Measurements from ENCODE around the gene COX17. TPM values are rescaled to one million over a fixed set of nuclear protein-coding genes. Genes with fewer than 3 reads are reported as not detected.
A peak's percentile ranks its signal among the peaks of the same experiment; 100 is the strongest.

Gene COX17
- total and polyA plus RNA-seq, 4 experiments from 2014 or later, result 46.1 to 88.2 (median 63.6) TPM

GRCh38 chr3:119644481-119644880 lies 32.7 kb downstream of the COX17 start:
- intact Hi-C loops (cut with micrococcal nuclease), result no loop called here
- DNase-seq, result no peak
- peaks cover 4% of the 10 kb centered on the region for H3K36me3 ChIP-seq (ENCODE audit: insufficient read depth, low read length)
- no peak overlapping the region for H3K4me3 Mint-ChIP-seq
- no peaks in the 10 kb centered on the region for H3K27me3 Mint-ChIP-seq
- ChIA-PET POLR2A (ENCODE audit: partially characterized antibody) (no interaction called here), CTCF (ENCODE audit: partially characterized antibody) (no interaction called here)
- no peak overlapping the region for H3K27ac ChIP-seq (ENCODE audit: low read depth, low read length)
- H3K36me3 Mint-ChIP-seq, result peaks cover 58 to 61% of the 10 kb centered on the region in 2 donors
- no peaks in the 10 kb centered on the region for H3K9me3 ChIP-seq (ENCODE audit: control insufficient read depth in 1 of 2, low read length in 2 of 2)
- H3K27me3 ChIP-seq (ENCODE audit: insufficient read depth, low read length), result no peaks in the 10 kb centered on the region
- H3K4me1 Mint-ChIP-seq, result peaks cover 0 to 3% (median under 1%) of the 10 kb centered on the region in 4 donors
- H3K27ac Mint-ChIP-seq, result no peak overlapping the region
- H3K4me1 ChIP-seq (ENCODE audit: insufficient read depth, low read length), result peaks cover 3% of the 10 kb centered on the region
- H3K9me3 Mint-ChIP-seq, result peaks cover 0 to 2% (median 0%) of the 10 kb centered on the region in 8 donors
- H3K4me3 ChIP-seq (ENCODE audit: low read length in 2 of 2), result no peak overlapping the region

- Histone ChIP-seq H3K9me3 (ENCODE audit: control insufficient read depth in 1 of 2, low read length in 2 of 2) (no peaks in the 10 kb centered on the region), H3K4me3 (ENCODE audit: low read length in 2 of 2) (no peak overlapping the region), H3K4me1 (ENCODE audit: insufficient read depth, low read length) (peaks cover 12% of the 10 kb centered on the region), H3K36me3 (ENCODE audit: insufficient read depth, low read length) (peaks cover 4% of the 10 kb centered on the region), H3K27ac (ENCODE audit: low read depth, low read length) (no peak overlapping the region), H3K27me3 (ENCODE audit: insufficient read depth, low read length) (no peaks in the 10 kb centered on the region)
- H3K27me3 Mint-ChIP-seq, result no peaks in the 10 kb centered on the region
- H3K36me3 Mint-ChIP-seq, result peaks cover 54% of the 10 kb centered on the region in 2 donors
- peaks cover 0 to 2% (median 0%) of the 10 kb centered on the region in 8 donors for H3K9me3 Mint-ChIP-seq
- H3K4me3 Mint-ChIP-seq, result no peak overlapping the region
- CTCF ChIA-PET (ENCODE audit: partially characterized antibody), result interaction anchor here (1.4 kb wide), 1 partner anchor 9 kb away, joined by 4 read pairs; no protein-coding TSS in a partner anchor
- no peak for DNase-seq
- H3K4me1 Mint-ChIP-seq, result peaks cover 4 to 6% (median 6%) of the 10 kb centered on the region in 4 donors
- H3K27ac Mint-ChIP-seq, result no peak overlapping the region
- POLR2A ChIA-PET (ENCODE audit: partially characterized antibody), result no interaction called here
- intact Hi-C loops (cut with micrococcal nuclease), result no loop called here
These were observed 33.7 kb downstream of the COX17 start for GRCh38 chr3:119643528-119643927.

- Histone ChIP-seq H3K36me3 (ENCODE audit: insufficient read depth, low read length) (peaks cover 4% of the 10 kb centered on the region), H3K9me3 (ENCODE audit: control insufficient read depth in 1 of 2, low read length in 2 of 2) (no peaks in the 10 kb centered on the region), H3K4me3 (ENCODE audit: low read length in 2 of 2) (no peak overlapping the region), H3K27ac (ENCODE audit: low read depth, low read length) (no peak overlapping the region), H3K4me1 (ENCODE audit: insufficient read depth, low read length) (peaks cover 16% of the 10 kb centered on the region), H3K27me3 (ENCODE audit: insufficient read depth, low read length) (no peaks in the 10 kb centered on the region)
- H3K27ac Mint-ChIP-seq, result peak overlapping the region in 1 of 7 donors; percentile 16
- H3K4me1 Mint-ChIP-seq, result peaks cover 7 to 12% (median 8%) of the 10 kb centered on the region in 4 donors
- H3K36me3 Mint-ChIP-seq, result peaks cover 48% of the 10 kb centered on the region in 2 donors
- ChIA-PET CTCF (ENCODE audit: partially characterized antibody) (interaction anchor here (1.4 kb wide), 1 partner anchor 8 kb away, joined by 4 read pairs; no protein-coding TSS in a partner anchor), POLR2A (ENCODE audit: partially characterized antibody) (no interaction called here)
- H3K27me3 Mint-ChIP-seq, result no peaks in the 10 kb centered on the region
- intact Hi-C loops (cut with micrococcal nuclease), result no loop called here
- peaks cover 0 to 2% (median 0%) of the 10 kb centered on the region in 8 donors for H3K9me3 Mint-ChIP-seq
- no peak for DNase-seq
- H3K4me3 Mint-ChIP-seq, result no peak overlapping the region
These were observed 34.3 kb downstream of the COX17 start for GRCh38 chr3:119642746-119643473.

DNA sequence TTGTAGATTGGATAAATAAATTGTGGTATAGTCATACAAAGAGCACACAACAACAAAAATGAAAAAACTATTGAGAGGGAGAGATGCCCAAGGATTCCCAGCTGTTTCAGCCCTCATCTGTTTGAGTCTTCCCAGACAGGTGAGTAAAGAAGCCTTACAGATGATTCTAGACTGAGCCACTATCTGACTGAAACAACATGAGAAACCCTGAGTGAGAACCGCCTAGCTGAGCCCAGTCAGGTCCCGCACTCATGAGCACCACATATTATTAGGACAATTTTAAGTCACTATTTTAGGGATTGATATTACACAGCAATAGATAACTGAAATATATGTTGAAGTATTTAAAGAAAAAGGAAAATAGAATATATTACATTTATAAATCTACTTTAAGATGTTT lies 35.8 kb downstream of the COX17 start:
- Mint-ChIP-seq H3K27ac (no peak overlapping the region), H3K4me3 (no peak overlapping the region), H3K27me3 (no peaks in the 10 kb centered on the region), H3K9me3 (peaks cover 0 to 2% (median 0%) of the 10 kb centered on the region in 8 donors), H3K4me1 (peaks cover 8 to 16% (median 11%) of the 10 kb centered on the region in 4 donors), H3K36me3 (peaks cover 34 to 35% of the 10 kb centered on the region in 2 donors)
- intact Hi-C loops (cut with micrococcal nuclease), result no loop called here
- ChIA-PET POLR2A (ENCODE audit: partially characterized antibody) (no interaction called here), CTCF (ENCODE audit: partially characterized antibody) (interaction anchor here (0.6 kb wide), 1 partner anchor 400 kb away, joined by 3 read pairs; no protein-coding TSS in a partner anchor)
- H3K27ac ChIP-seq (ENCODE audit: low read depth, low read length), result no peak overlapping the region
- H3K4me3 ChIP-seq (ENCODE audit: low read length in 2 of 2), result no peak overlapping the region
- H3K36me3 ChIP-seq (ENCODE audit: insufficient read depth, low read length), result peaks cover 4% of the 10 kb centered on the region
- H3K4me1 ChIP-seq (ENCODE audit: insufficient read depth, low read length), result peaks cover 17% of the 10 kb centered on the region
- no peak for DNase-seq
- H3K9me3 ChIP-seq (ENCODE audit: control insufficient read depth in 1 of 2, low read length in 2 of 2), result no peaks in the 10 kb centered on the region
- no peaks in the 10 kb centered on the region for H3K27me3 ChIP-seq (ENCODE audit: insufficient read depth, low read length)

GRCh38 chr3:119639494-119640350 lies 37.5 kb downstream of the COX17 start:
- no peak overlapping the region for H3K4me3 Mint-ChIP-seq
- no peak overlapping the region for H3K27ac ChIP-seq (ENCODE audit: low read depth, low read length)
- peaks cover 17% of the 10 kb centered on the region for H3K4me1 ChIP-seq (ENCODE audit: insufficient read depth, low read length)
- peaks cover 4% of the 10 kb centered on the region for H3K36me3 ChIP-seq (ENCODE audit: insufficient read depth, low read length)
- CTCF ChIA-PET (ENCODE audit: partially characterized antibody), result no interaction called here
- DNase-seq, result no peak
- peaks cover 8 to 16% (median 11%) of the 10 kb centered on the region in 4 donors for H3K4me1 Mint-ChIP-seq
- H3K4me3 ChIP-seq (ENCODE audit: low read length in 2 of 2), result no peak overlapping the region
- POLR2A ChIA-PET (ENCODE audit: partially characterized antibody), result no interaction called here
- H3K9me3 Mint-ChIP-seq, result peaks cover 0 to 2% (median 0%) of the 10 kb centered on the region in 8 donors
- H3K27me3 ChIP-seq (ENCODE audit: insufficient read depth, low read length), result no peaks in the 10 kb centered on the region
- no peaks in the 10 kb centered on the region for H3K9me3 ChIP-seq (ENCODE audit: control insufficient read depth in 1 of 2, low read length in 2 of 2)
- peaks cover 24 to 27% of the 10 kb centered on the region in 2 donors for H3K36me3 Mint-ChIP-seq
- intact Hi-C loops (cut with micrococcal nuclease), result no loop called here
- H3K27ac Mint-ChIP-seq, result no peak overlapping the region
- no peaks in the 10 kb centered on the region for H3K27me3 Mint-ChIP-seq

DNA sequence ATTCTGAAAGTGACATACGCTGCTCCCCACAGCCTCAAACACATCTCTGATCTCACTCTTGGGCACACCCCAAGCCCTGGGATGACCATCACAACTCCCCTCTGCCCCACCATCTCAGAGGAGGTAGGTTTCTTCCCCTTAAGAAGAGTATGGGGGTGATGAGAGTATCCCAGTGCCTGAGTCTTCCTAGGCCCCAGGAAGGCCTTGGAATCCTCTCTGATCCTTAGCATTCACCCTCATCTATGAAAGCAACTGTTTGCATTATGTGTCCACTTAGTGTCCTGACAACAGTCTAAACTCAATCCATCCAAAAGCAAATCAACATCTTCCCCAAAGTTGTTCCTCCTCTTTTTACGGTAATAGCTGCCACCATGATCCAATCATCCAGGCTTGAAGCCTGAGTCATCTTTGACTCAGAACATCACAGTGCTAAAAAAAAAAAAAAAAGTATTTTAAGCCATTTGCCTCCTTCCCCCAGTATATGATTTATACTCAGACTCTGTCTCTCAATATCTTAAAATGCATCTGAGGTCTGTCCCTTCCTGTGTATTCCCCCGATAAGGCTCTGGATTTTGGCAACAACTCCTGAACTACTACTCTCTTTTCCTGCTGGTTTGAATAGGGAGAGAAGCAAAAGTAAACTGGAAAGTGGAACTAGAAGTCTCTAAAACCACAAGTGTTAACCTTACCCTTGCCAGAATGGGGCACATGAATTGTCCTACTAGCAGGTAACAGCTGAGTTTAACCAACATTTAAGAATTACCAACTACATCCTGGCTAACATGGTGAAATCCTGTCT lies 39.3 kb downstream of the COX17 start:
- CTCF ChIA-PET (ENCODE audit: partially characterized antibody), result no interaction called here
- Mint-ChIP-seq H3K27me3 (no peaks in the 10 kb centered on the region), H3K4me1 (peaks cover 8 to 16% (median 11%) of the 10 kb centered on the region in 4 donors), H3K27ac (peak overlapping the region in 5 of 7 donors; percentile 2 to 86 (median 57)), H3K36me3 (peaks cover 18 to 19% of the 10 kb centered on the region in 2 donors), H3K4me3 (peak overlapping the region in 3 of 8 donors; percentile 9 to 50 (median 19)), H3K9me3 (peaks cover 0 to 2% (median 0%) of the 10 kb centered on the region in 8 donors)
- H3K27me3 ChIP-seq (ENCODE audit: insufficient read depth, low read length), result no peaks in the 10 kb centered on the region
- no peak for DNase-seq
- H3K9me3 ChIP-seq (ENCODE audit: control insufficient read depth in 1 of 2, low read length in 2 of 2), result no peaks in the 10 kb centered on the region
- no peak overlapping the region for H3K4me3 ChIP-seq (ENCODE audit: low read length in 2 of 2)
- H3K4me1 ChIP-seq (ENCODE audit: insufficient read depth, low read length), result peaks cover 17% of the 10 kb centered on the region
- POLR2A ChIA-PET (ENCODE audit: partially characterized antibody), result no interaction called here
- H3K36me3 ChIP-seq (ENCODE audit: insufficient read depth, low read length), result peaks cover 4% of the 10 kb centered on the region
- intact Hi-C loops (cut with micrococcal nuclease), result no loop called here
- H3K27ac ChIP-seq (ENCODE audit: low read depth, low read length), result no peak overlapping the region

Data from CD4-positive, alpha-beta memory T cell (primary cell).